Ectodermal cell (in vitro differentiated cells): ENCODE measurements around the gene KLHDC3.

ENCODE experiments used
- H3K27ac ChIP-seq: 2 replicates; pipeline ENCODE4 v1.7.0; 2013; ENCODE audit warnings: mild to moderate bottlenecking, low read depth, low read length; ENCODE audit not compliant: insufficient read depth, poor library complexity, severe bottlenecking
- H3K27me3 ChIP-seq: 2 replicates; pipeline ENCODE4 v1.7.0; 2013; ENCODE audit warnings: mild to moderate bottlenecking, low read length; ENCODE audit not compliant: insufficient read depth, control insufficient read depth, poor library complexity, severe bottlenecking
- H3K36me3 ChIP-seq: one replicate; pipeline ENCODE4 v1.7.0; 2013; ENCODE audit warnings: low read length; ENCODE audit not compliant: control insufficient read depth, insufficient read depth
- H3K4me1 ChIP-seq: one replicate; pipeline ENCODE4 v1.7.0; 2013; ENCODE audit warnings: low read length; ENCODE audit not compliant: control insufficient read depth, insufficient read depth
- H3K4me3 ChIP-seq: 2 replicates; pipeline ENCODE4 v1.7.0; 2013; ENCODE audit warnings: low read depth, low read length, control low read depth; ENCODE audit not compliant: insufficient read depth
- H3K9me3 ChIP-seq: 2 replicates; pipeline ENCODE4 v1.7.0; 2013; ENCODE audit warnings: mild to moderate bottlenecking, low read length, moderate library complexity; ENCODE audit not compliant: control insufficient read depth
- WGBS, 2 experiments: methylation state at CpG; one replicate each; pipeline ENCODE4 v1.1.7; 2013; ENCODE audit warnings: missing lambda C conversion rate in 2 of 2; 5-methylcytosine and 5-hydroxymethylcytosine counted together

Gene KLHDC3

GRCh38 chr6:43024436-43024835, 10.4 kb downstream of the KLHDC3 start:
- Histone ChIP-seq H3K4me1 (peaks cover 5% of the 10 kb centered on the region), H3K27ac (no peak overlapping the region), H3K27me3 (no peaks in the 10 kb centered on the region), H3K36me3 (peaks cover 47% of the 10 kb centered on the region), H3K9me3 (no peaks in the 10 kb centered on the region), H3K4me3 (no peak overlapping the region)
- whole genome bisulfite sequencing, 2 experiments, result 95 to 96% methylated on average over 2 of the region's 2 CpGs

- no peak overlapping the region for H3K27ac ChIP-seq
- H3K4me3 ChIP-seq, result no peak overlapping the region
- H3K9me3 ChIP-seq, result no peaks in the 10 kb centered on the region
- peaks cover 50% of the 10 kb centered on the region for H3K36me3 ChIP-seq
- WGBS, 2 experiments, result 92 to 93% methylated on average over 5 of the region's 5 CpGs
- no peaks in the 10 kb centered on the region for H3K4me1 ChIP-seq
- H3K27me3 ChIP-seq, result no peaks in the 10 kb centered on the region
These were observed 12.3 kb downstream of the KLHDC3 start for GRCh38 chr6:43026365-43026764.

- Histone ChIP-seq H3K4me3 (no peak overlapping the region), H3K9me3 (no peaks in the 10 kb centered on the region), H3K27ac (no peak overlapping the region), H3K27me3 (no peaks in the 10 kb centered on the region), H3K4me1 (no peaks in the 10 kb centered on the region), H3K36me3 (peaks cover 61% of the 10 kb centered on the region)
- 94 to 96% methylated on average over 9 of the region's 9 CpGs for WGBS, 2 experiments
These were observed 15.1 kb downstream of the KLHDC3 start for GRCh38 chr6:43029120-43029519.

DNA sequence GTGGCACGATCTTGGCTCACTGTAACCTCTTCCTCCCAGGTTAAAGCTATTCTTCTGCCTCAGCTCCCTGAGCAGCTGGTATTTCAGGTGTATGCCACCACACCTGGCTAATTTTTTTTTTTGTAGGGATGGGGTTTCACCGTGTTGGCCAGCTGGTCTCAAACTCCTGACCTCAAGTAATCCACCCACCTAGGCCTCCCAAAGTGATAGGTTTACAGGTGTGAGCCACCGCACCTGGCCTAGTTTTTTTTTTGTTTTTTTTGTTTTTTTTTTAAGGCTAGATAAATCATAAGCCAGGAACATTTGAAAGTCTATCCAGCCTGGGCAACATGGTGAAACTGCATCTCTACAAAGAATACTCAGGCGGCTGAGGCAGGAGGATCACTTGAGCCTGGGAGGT, 18.3 kb downstream of the KLHDC3 start:
- H3K4me1 ChIP-seq, result peaks cover 5% of the 10 kb centered on the region
- peaks cover 48% of the 10 kb centered on the region for H3K36me3 ChIP-seq
- H3K27ac ChIP-seq, result no peak overlapping the region
- no peaks in the 10 kb centered on the region for H3K27me3 ChIP-seq
- 96% methylated on average over 4 of the region's 4 CpGs for WGBS, 2 experiments
- H3K4me3 ChIP-seq, result no peak overlapping the region
- no peaks in the 10 kb centered on the region for H3K9me3 ChIP-seq

- Histone ChIP-seq H3K27ac (no peak overlapping the region), H3K36me3 (peaks cover 48% of the 10 kb centered on the region), H3K4me1 (peaks cover 5% of the 10 kb centered on the region), H3K27me3 (no peaks in the 10 kb centered on the region), H3K4me3 (no peak overlapping the region), H3K9me3 (no peaks in the 10 kb centered on the region)
- 93 to 97% methylated on average over 2 of the region's 2 CpGs for WGBS, 2 experiments
These were observed 19.6 kb downstream of the KLHDC3 start for GRCh38 chr6:43033496-43034189.

- no peak overlapping the region for H3K27ac ChIP-seq
- H3K4me1 ChIP-seq, result peaks cover 5% of the 10 kb centered on the region
- H3K9me3 ChIP-seq, result no peaks in the 10 kb centered on the region
- peaks cover 43% of the 10 kb centered on the region for H3K36me3 ChIP-seq
- H3K27me3 ChIP-seq, result no peaks in the 10 kb centered on the region
- 92 to 93% methylated on average over 2 of the region's 2 CpGs for WGBS, 2 experiments
- no peak overlapping the region for H3K4me3 ChIP-seq
These were observed 20.1 kb downstream of the KLHDC3 start for GRCh38 chr6:43034190-43034525.

GRCh38 chr6:43035495-43036194, 21.6 kb downstream of the KLHDC3 start:
- Histone ChIP-seq H3K4me3 (no peak overlapping the region), H3K27me3 (no peaks in the 10 kb centered on the region), H3K27ac (no peak overlapping the region), H3K4me1 (peaks cover 5% of the 10 kb centered on the region), H3K9me3 (no peaks in the 10 kb centered on the region), H3K36me3 (peaks cover 42% of the 10 kb centered on the region)
- 58 to 64% methylated on average over 4 of the region's 4 CpGs for WGBS, 2 experiments

DNA sequence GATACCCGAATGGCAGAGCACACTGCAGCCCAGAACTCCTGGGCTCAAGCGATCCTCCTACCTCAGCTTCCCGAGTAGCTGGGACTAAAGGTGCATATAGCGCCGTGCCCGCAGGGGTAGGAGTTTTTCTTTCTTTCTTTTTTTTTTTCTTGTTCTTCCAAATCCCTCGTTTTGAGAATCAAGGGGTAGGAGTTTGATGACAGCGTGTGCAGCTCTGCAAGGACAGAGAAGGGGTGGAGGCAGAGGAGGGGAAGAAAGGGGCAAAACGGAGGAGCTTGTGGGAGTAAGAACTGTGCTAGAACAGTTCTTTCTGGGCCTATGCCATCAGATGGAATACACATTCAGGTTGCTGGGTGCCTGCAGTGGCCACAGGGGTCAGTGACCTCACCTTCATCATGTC, 22.7 kb downstream of the KLHDC3 start:
- Histone ChIP-seq H3K27ac (no peak overlapping the region), H3K36me3 (peaks cover 42% of the 10 kb centered on the region), H3K27me3 (no peaks in the 10 kb centered on the region), H3K4me3 (no peak overlapping the region), H3K4me1 (peaks cover 5% of the 10 kb centered on the region), H3K9me3 (no peaks in the 10 kb centered on the region)
- WGBS, 2 experiments, result 91 to 96% methylated on average over 9 of the region's 9 CpGs

DNA sequence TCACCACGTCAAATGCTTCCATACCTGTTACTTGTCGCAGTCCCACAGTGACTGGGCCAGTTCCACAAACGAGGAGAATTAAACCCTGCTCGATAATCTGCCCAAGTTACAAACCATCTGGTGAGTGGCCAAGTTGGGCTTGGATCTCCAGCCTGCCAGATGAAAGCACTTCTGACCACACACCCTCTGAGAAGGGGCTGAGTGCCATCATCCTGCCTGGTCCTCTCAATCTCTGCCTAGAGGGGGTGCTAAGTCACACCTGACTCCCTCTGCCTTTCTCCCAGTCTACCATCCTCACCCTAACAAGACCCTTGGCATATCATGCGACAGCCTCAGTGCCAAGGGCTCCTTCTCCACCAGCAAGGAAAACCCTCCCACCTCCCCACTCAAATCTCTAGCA, 23.1 kb downstream of the KLHDC3 start:
- Histone ChIP-seq H3K4me3 (no peak overlapping the region), H3K9me3 (no peaks in the 10 kb centered on the region), H3K4me1 (peaks cover 5% of the 10 kb centered on the region), H3K27ac (no peak overlapping the region), H3K36me3 (peaks cover 41% of the 10 kb centered on the region), H3K27me3 (no peaks in the 10 kb centered on the region)
- 86 to 87% methylated on average over 5 of the region's 5 CpGs for WGBS, 2 experiments

GRCh38 chr6:43037706-43038105, 23.7 kb downstream of the KLHDC3 start:
- no peak overlapping the region for H3K27ac ChIP-seq
- no peak overlapping the region for H3K4me3 ChIP-seq
- peaks cover 41% of the 10 kb centered on the region for H3K36me3 ChIP-seq
- WGBS, 2 experiments, result 91 to 95% methylated on average over 9 of the region's 9 CpGs
- H3K4me1 ChIP-seq, result peaks cover 5% of the 10 kb centered on the region
- no peaks in the 10 kb centered on the region for H3K9me3 ChIP-seq
- no peaks in the 10 kb centered on the region for H3K27me3 ChIP-seq
